GM12874 (cell line): Measurements from ENCODE around the gene MAPK11.

ENCODE experiments used
- CTCF ChIP-seq: IDR thresholded peaks from 2 replicates; pipeline ENCODE4 v1.5.1; 2011; ENCODE audit warnings: low read depth, mild to moderate bottlenecking, control low read depth, low read length, moderate library complexity; ENCODE audit not compliant: insufficient read depth

Gene MAPK11

GRCh38 chr22:50277761-50278160, 7.6 kb upstream of the MAPK11 start:
- no peak for TF ChIP-seq CTCF

- peak; percentile 91 for TF ChIP-seq CTCF
Measured at GRCh38 chr22:50276143-50276542, 6.0 kb upstream of the MAPK11 start.

- TF ChIP-seq CTCF, result no peak
Measured at GRCh38 chr22:50275181-50276055, 5.2 kb upstream of the MAPK11 start.

GRCh38 chr22:50274771-50275170, 4.6 kb upstream of the MAPK11 start:
- TF ChIP-seq CTCF, result no peak

- TF ChIP-seq CTCF, result peak; percentile 43; the same call in 1 of the 2 replicates
Measured at GRCh38 chr22:50274311-50274710, 4.1 kb upstream of the MAPK11 start.

GRCh38 chr22:50272044-50272802, 2.0 kb upstream of the MAPK11 start:
- TF ChIP-seq CTCF, result no peak

GRCh38 chr22:50271519-50271970, 1.4 kb upstream of the MAPK11 start:
- 0 out of 2 replicates have a peak, but pooled peaks have one; percentile 6 for TF ChIP-seq CTCF
